Loucy (cell line): ENCODE data around the gene ENKUR.

ENCODE experiments used
- H2AFZ ChIP-seq: fragments of 200-600 bp; sonication (generic); 2 replicates; pipeline ENCODE4 v1.6.0; 2016; ENCODE audit warnings: antibody characterized with exemption, mild to moderate bottlenecking, low read length, moderate library complexity
- H3F3A ChIP-seq: fragments of 200-600 bp; 2 replicates; pipeline ENCODE4 v1.6.0; 2016; ENCODE audit warnings: antibody characterized with exemption, low read depth, mild to moderate bottlenecking
- H3K27me3 ChIP-seq: fragments of 200-600 bp; sonication (generic); 2 replicates; pipeline ENCODE4 v1.6.1; 2014; ENCODE audit warnings: low read length, mild to moderate bottlenecking; ENCODE audit not compliant: insufficient read depth, poor library complexity, severe bottlenecking
- H3K36me3 ChIP-seq: fragments of 200-600 bp; sonication (generic); 2 replicates; pipeline ENCODE4 v1.6.1; 2016; ENCODE audit warnings: low read length; ENCODE audit not compliant: insufficient read depth
- H3K4me1 ChIP-seq: fragments of 200-600 bp; sonication (generic); 2 replicates; pipeline ENCODE4 v1.5.1; 2014; ENCODE audit warnings: low read length, mild to moderate bottlenecking; ENCODE audit not compliant: insufficient read depth, poor library complexity, severe bottlenecking
- H3K4me2 ChIP-seq: fragments of 200-600 bp; sonication (generic); 2 replicates; pipeline ENCODE4 v1.6.0; 2014; ENCODE audit warnings: antibody characterized with exemption, low read length, low read depth, mild to moderate bottlenecking; ENCODE audit not compliant: poor library complexity, severe bottlenecking
- H3K4me3 ChIP-seq: fragments of 200-600 bp; sonication (generic); 2 replicates; pipeline ENCODE4 v1.5.1; 2014; ENCODE audit warnings: low read length, mild to moderate bottlenecking, mixed read lengths; ENCODE audit not compliant: poor library complexity, severe bottlenecking
- H3K79me2 ChIP-seq: fragments of 200-600 bp; sonication (generic); 2 replicates; pipeline ENCODE4 v1.6.1; 2014; ENCODE audit warnings: low read length; ENCODE audit not compliant: insufficient read depth
- H3K9ac ChIP-seq: fragments of 200-600 bp; sonication (generic); 2 replicates; pipeline ENCODE4 v1.6.0; 2014; ENCODE audit warnings: mild to moderate bottlenecking, low read depth, low read length, moderate library complexity; ENCODE audit not compliant: poor library complexity, severe bottlenecking
- H3K9me2 ChIP-seq: fragments of 200-600 bp; sonication (generic); replicated peaks from 2 replicates; pipeline ENCODE4 v1.6.1; 2016; ENCODE audit warnings: low read depth, low read length, mixed read lengths
- H3K9me3 ChIP-seq: fragments of 200-600 bp; sonication (generic); 2 replicates; pipeline ENCODE4 v1.6.1; 2014; ENCODE audit warnings: mild to moderate bottlenecking, antibody characterized with exemption, low read length, low read depth; ENCODE audit not compliant: insufficient read depth
- H4K20me1 ChIP-seq: fragments of 200-600 bp; sonication (generic); 2 replicates; pipeline ENCODE4 v1.6.0; 2014; ENCODE audit warnings: antibody characterized with exemption, low read length, mild to moderate bottlenecking; ENCODE audit not compliant: insufficient read depth, poor library complexity, severe bottlenecking
- EZH2phosphoT487 ChIP-seq: fragments of 200-600 bp; IDR thresholded peaks from 2 replicates; pipeline ENCODE4 v1.6.1; 2018; ENCODE audit warnings: antibody characterized with exemption, mild to moderate bottlenecking, moderate library complexity, borderline replicate concordance
- TF ChIP-seq, protein P1 (sequence below): fragments of 200-600 bp; sonication (generic); conservative IDR thresholded peaks from 2 replicates; pipeline ENCODE4 v1.5.1; 2014; ENCODE audit warnings: mild to moderate bottlenecking, antibody characterized with exemption, low read length

ENKUR gene

GRCh38 chr10:24965051-24965450, 50.9 kb downstream of the ENKUR start:
- Histone ChIP-seq H3K4me2 (no peak overlapping the region), H4K20me1 (no peaks in the 10 kb centered on the region), H3K36me3 (no peaks in the 10 kb centered on the region), H3K79me2 (no peaks in the 10 kb centered on the region), H3K27me3 (no peaks in the 10 kb centered on the region), H3F3A (no peaks in the 10 kb centered on the region), H3K9me2 (no peaks in the 10 kb centered on the region), H2AFZ (no peak overlapping the region), H3K9ac (no peak overlapping the region), H3K4me3 (no peak overlapping the region), H3K4me1 (no peaks in the 10 kb centered on the region), H3K9me3 (no peaks in the 10 kb centered on the region)
- no peak for TF ChIP-seq EZH2phosphoT487
- TF ChIP-seq, protein P1, sequence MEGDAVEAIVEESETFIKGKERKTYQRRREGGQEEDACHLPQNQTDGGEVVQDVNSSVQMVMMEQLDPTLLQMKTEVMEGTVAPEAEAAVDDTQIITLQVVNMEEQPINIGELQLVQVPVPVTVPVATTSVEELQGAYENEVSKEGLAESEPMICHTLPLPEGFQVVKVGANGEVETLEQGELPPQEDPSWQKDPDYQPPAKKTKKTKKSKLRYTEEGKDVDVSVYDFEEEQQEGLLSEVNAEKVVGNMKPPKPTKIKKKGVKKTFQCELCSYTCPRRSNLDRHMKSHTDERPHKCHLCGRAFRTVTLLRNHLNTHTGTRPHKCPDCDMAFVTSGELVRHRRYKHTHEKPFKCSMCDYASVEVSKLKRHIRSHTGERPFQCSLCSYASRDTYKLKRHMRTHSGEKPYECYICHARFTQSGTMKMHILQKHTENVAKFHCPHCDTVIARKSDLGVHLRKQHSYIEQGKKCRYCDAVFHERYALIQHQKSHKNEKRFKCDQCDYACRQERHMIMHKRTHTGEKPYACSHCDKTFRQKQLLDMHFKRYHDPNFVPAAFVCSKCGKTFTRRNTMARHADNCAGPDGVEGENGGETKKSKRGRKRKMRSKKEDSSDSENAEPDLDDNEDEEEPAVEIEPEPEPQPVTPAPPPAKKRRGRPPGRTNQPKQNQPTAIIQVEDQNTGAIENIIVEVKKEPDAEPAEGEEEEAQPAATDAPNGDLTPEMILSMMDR, result no peak

- no peak overlapping the region for H3K4me3 ChIP-seq
- H3K9me2 ChIP-seq, result no peaks in the 10 kb centered on the region
- no peaks in the 10 kb centered on the region for H3K9me3 ChIP-seq
- no peak overlapping the region for H2AFZ ChIP-seq
- no peaks in the 10 kb centered on the region for H3K79me2 ChIP-seq
- H4K20me1 ChIP-seq, result no peaks in the 10 kb centered on the region
- H3K9ac ChIP-seq, result no peak overlapping the region
- no peaks in the 10 kb centered on the region for H3K36me3 ChIP-seq
- no peaks in the 10 kb centered on the region for H3K4me1 ChIP-seq
- H3K27me3 ChIP-seq, result no peaks in the 10 kb centered on the region
- no peak for TF ChIP-seq EZH2phosphoT487
- TF ChIP-seq, protein P1, result no peak
- no peak overlapping the region for H3K4me2 ChIP-seq
- H3F3A ChIP-seq, result no peaks in the 10 kb centered on the region
Measured at GRCh38 chr10:24963521-24964041, 52.4 kb downstream of the ENKUR start.

GRCh38 chr10:24962995-24963394, 53.0 kb downstream of the ENKUR start:
- Histone ChIP-seq H3K4me1 (no peaks in the 10 kb centered on the region), H4K20me1 (no peaks in the 10 kb centered on the region), H3K27me3 (no peaks in the 10 kb centered on the region), H3K4me2 (no peak overlapping the region), H3K9me2 (no peaks in the 10 kb centered on the region), H3K9ac (no peak overlapping the region), H3K9me3 (no peaks in the 10 kb centered on the region), H2AFZ (no peak overlapping the region), H3K4me3 (no peak overlapping the region), H3F3A (no peaks in the 10 kb centered on the region), H3K36me3 (no peaks in the 10 kb centered on the region), H3K79me2 (no peaks in the 10 kb centered on the region)
- no peak for TF ChIP-seq EZH2phosphoT487
- TF ChIP-seq, protein P1, result no peak
